ENCODE data around the gene PKIG. TPM values are rescaled to one million over a fixed set of nuclear protein-coding genes. Genes with fewer than 3 reads are reported as not detected.
A peak's percentile ranks its signal among the peaks of the same experiment; 100 is the strongest.

Gene PKIG
- polyA plus RNA-seq, 3 donors: 0.67 to 1.4 (median 0.84) TPM

DNA sequence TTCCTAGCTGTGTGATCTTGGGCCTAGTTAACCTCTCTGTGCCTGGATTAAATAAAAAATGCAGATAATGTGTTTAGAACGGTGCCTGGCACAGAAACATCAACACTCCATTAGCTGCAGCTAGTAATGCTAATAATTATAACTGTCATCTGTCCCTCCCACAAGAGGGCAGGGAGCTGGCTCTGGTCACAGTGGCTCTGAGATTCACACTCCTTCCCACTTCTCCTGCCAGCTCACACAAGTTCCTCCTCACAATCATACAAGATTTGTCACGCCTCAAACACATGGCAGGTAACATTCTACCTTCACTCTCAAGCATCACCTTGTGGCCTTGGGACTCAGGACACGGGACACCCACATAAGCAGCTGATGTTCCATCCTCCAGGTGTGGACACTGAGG, 66.7 kb downstream of the PKIG start:
- no peak for TF ChIP-seq CTCF (IDR thresholded peaks at IDR 0.05)
- H3K27me3 ChIP-seq (ENCODE audit: control insufficient read depth in 2 of 2, insufficient read depth in 2 of 2, low read length in 2 of 2): no peaks in the 10 kb centered on the region
- Mint-ChIP-seq H3K4me1 (peaks cover 75% of the 10 kb centered on the region), H3K27ac (peak overlapping the region in 3 of 7 donors; percentile 6 to 78 (median 63)), H3K9me3 (peaks cover 0 to 1% (median 0%) of the 10 kb centered on the region in 7 donors), H3K36me3 (no peaks in the 10 kb centered on the region), H3K27me3 (ENCODE audit: low read depth in 3 of 3) (peaks cover 2 to 9% (median 7%) of the 10 kb centered on the region in 3 donors), H3K4me3 (peak overlapping the region; percentile 41 to 54)
- H3K79me2 ChIP-seq (ENCODE audit: insufficient read depth, low read length): peaks cover 17% of the 10 kb centered on the region
- peak overlapping the region in 1 of 2 donors; percentile 33 for H3K27ac ChIP-seq (ENCODE audit: low read depth in 1 of 2, low read length in 2 of 2)
- no peaks in the 10 kb centered on the region for H4K20me1 ChIP-seq (ENCODE audit: insufficient read depth, low read length)
- H3K4me1 ChIP-seq (ENCODE audit: control insufficient read depth in 1 of 2, insufficient read depth in 2 of 2, low read length in 2 of 2): peaks cover 64 to 73% of the 10 kb centered on the region in 2 donors
- 13% methylated on average over 1 of the region's 3 CpGs for WGBS (ENCODE audit: insufficient coverage)
- no peaks in the 10 kb centered on the region for H3K9me3 ChIP-seq (replicated peaks in 1 of 2; ENCODE audit: control insufficient read depth in 1 of 2, insufficient read depth in 1 of 2, low read length in 2 of 2)
- peak in 2 of 3 donors; percentile 40 to 54 for DNase-seq
- no peak overlapping the region for H3K4me3 ChIP-seq (replicated peaks in 1 of 3; ENCODE audit: low read depth in 2 of 3, low read length in 3 of 3)
- no peak overlapping the region for H3K9ac ChIP-seq (ENCODE audit: insufficient read depth, low read length, poor library complexity, severe bottlenecking)
- no peaks in the 10 kb centered on the region for H3K36me3 ChIP-seq (replicated peaks in 1 of 2; ENCODE audit: control insufficient read depth in 1 of 2, insufficient read depth in 2 of 2, low read length in 2 of 2)
- no peak overlapping the region for H2AFZ ChIP-seq (ENCODE audit: insufficient read depth, low read depth, low read length, poor library complexity, severe bottlenecking)
- H3K4me2 ChIP-seq (replicated peaks; ENCODE audit: extremely low read depth, low read length, poor library complexity, severe bottlenecking): no peak overlapping the region
- intact Hi-C loops (cut with micrococcal nuclease): loop anchor here in 1 of 2 donors (10.0 kb wide), 1 partner anchor 316 kb away; the partner anchor contains the start of genes STK4 and TOMM34

DNA sequence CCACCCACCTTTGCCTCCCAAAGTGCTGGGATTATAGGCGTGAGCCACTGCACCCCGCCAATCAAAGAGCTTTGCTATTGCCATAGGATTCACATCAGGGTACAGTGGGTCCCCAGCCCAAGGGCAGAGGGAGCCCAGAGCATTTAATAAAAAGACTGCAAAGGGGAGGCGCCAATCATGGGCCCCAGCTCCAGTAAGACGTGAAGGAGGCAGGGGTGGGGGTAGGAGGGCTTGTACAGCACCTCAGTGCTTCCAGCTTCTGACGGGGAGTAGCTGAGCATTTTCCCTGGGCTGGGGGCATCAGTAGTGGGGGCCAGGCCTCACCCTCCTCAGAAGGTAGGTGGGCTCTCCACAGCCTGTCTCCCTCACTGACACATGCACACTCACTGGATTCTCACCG, 67.6 kb downstream of the PKIG start:
- H3K4me1 ChIP-seq (ENCODE audit: control insufficient read depth in 1 of 2, insufficient read depth in 2 of 2, low read length in 2 of 2): peaks cover 56 to 64% of the 10 kb centered on the region in 2 donors
- DNase-seq: no peak
- no peak overlapping the region for H3K4me3 ChIP-seq (replicated peaks in 1 of 3; ENCODE audit: low read depth in 2 of 3, low read length in 3 of 3)
- H3K27me3 ChIP-seq (ENCODE audit: control insufficient read depth in 2 of 2, insufficient read depth in 2 of 2, low read length in 2 of 2): no peaks in the 10 kb centered on the region
- no peak for TF ChIP-seq CTCF (IDR thresholded peaks at IDR 0.05)
- H3K36me3 ChIP-seq (replicated peaks in 1 of 2; ENCODE audit: control insufficient read depth in 1 of 2, insufficient read depth in 2 of 2, low read length in 2 of 2): no peaks in the 10 kb centered on the region
- H3K27ac ChIP-seq (ENCODE audit: low read depth in 1 of 2, low read length in 2 of 2): no peak overlapping the region
- no peaks in the 10 kb centered on the region for H3K9me3 ChIP-seq (replicated peaks in 1 of 2; ENCODE audit: control insufficient read depth in 1 of 2, insufficient read depth in 1 of 2, low read length in 2 of 2)
- peaks cover 0 to 3% (median 0%) of the 10 kb centered on the region in 7 donors for H3K9me3 Mint-ChIP-seq
- intact Hi-C loops (cut with micrococcal nuclease): loop anchor here (5.0 to 10.0 kb wide), 3 partner anchors 33 to 315 kb away; partner anchors contain the start of genes STK4 (in 1 of the 2) and TOMM34 (in 1 of the 2)
- peak overlapping the region; percentile 79 to 86 for H3K4me3 Mint-ChIP-seq
- peaks cover 0 to 7% (median 5%) of the 10 kb centered on the region in 3 donors for H3K27me3 Mint-ChIP-seq (ENCODE audit: low read depth in 3 of 3)
- H3K36me3 Mint-ChIP-seq: no peaks in the 10 kb centered on the region
- H3K4me1 Mint-ChIP-seq: peaks cover 66% of the 10 kb centered on the region
- no peak overlapping the region for H3K27ac Mint-ChIP-seq
- H3K4me2 ChIP-seq (replicated peaks; ENCODE audit: extremely low read depth, low read length, poor library complexity, severe bottlenecking): no peak overlapping the region
- H3K79me2 ChIP-seq (ENCODE audit: insufficient read depth, low read length): peaks cover 17% of the 10 kb centered on the region
- no peaks in the 10 kb centered on the region for H4K20me1 ChIP-seq (ENCODE audit: insufficient read depth, low read length)
- WGBS (ENCODE audit: insufficient coverage): 66% methylated on average over 5 of the region's 6 CpGs
- no peak overlapping the region for H2AFZ ChIP-seq (ENCODE audit: insufficient read depth, low read depth, low read length, poor library complexity, severe bottlenecking)
- H3K9ac ChIP-seq (ENCODE audit: insufficient read depth, low read length, poor library complexity, severe bottlenecking): no peak overlapping the region
